Measurements from ENCODE around the gene SLCO4C1.

Gene SLCO4C1

GRCh38 chr5:102262688-102263087 lies 33.4 kb downstream of the SLCO4C1 start (continued):
- TF ChIP-seq, protein P1, sequence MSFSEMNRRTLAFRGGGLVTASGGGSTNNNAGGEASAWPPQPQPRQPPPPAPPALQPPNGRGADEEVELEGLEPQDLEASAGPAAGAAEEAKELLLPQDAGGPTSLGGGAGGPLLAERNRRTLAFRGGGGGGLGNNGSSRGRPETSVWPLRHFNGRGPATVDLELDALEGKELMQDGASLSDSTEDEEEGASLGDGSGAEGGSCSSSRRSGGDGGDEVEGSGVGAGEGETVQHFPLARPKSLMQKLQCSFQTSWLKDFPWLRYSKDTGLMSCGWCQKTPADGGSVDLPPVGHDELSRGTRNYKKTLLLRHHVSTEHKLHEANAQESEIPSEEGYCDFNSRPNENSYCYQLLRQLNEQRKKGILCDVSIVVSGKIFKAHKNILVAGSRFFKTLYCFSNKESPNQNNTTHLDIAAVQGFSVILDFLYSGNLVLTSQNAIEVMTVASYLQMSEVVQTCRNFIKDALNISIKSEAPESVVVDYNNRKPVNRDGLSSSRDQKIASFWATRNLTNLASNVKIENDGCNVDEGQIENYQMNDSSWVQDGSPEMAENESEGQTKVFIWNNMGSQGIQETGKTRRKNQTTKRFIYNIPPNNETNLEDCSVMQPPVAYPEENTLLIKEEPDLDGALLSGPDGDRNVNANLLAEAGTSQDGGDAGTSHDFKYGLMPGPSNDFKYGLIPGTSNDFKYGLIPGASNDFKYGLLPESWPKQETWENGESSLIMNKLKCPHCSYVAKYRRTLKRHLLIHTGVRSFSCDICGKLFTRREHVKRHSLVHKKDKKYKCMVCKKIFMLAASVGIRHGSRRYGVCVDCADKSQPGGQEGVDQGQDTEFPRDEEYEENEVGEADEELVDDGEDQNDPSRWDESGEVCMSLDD (tag by site-specific recombination; IDR thresholded peaks at IDR 0.05): no peak
- no peak for TF ChIP-seq ZNF555 (tag by site-specific recombination; conservative IDR thresholded peaks at IDR 0.05)
- TF ChIP-seq ZIC2 (tag by site-specific recombination; IDR thresholded peaks at IDR 0.05): no peak
- TF ChIP-seq RBAK (tag by site-specific recombination; IDR thresholded peaks at IDR 0.05): no peak
- TF ChIP-seq ZNF335 (tag by site-specific recombination; conservative IDR thresholded peaks at IDR 0.05): no peak
- no peak for TF ChIP-seq ZNF768 (tag by site-specific recombination; IDR thresholded peaks at IDR 0.05)

GRCh38 chr5:102249381-102249780 lies 46.7 kb downstream of the SLCO4C1 start:
- ChIA-PET POLR2A (no interaction called here), CTCF (no interaction called here)
- TF ChIP-seq, protein P2, sequence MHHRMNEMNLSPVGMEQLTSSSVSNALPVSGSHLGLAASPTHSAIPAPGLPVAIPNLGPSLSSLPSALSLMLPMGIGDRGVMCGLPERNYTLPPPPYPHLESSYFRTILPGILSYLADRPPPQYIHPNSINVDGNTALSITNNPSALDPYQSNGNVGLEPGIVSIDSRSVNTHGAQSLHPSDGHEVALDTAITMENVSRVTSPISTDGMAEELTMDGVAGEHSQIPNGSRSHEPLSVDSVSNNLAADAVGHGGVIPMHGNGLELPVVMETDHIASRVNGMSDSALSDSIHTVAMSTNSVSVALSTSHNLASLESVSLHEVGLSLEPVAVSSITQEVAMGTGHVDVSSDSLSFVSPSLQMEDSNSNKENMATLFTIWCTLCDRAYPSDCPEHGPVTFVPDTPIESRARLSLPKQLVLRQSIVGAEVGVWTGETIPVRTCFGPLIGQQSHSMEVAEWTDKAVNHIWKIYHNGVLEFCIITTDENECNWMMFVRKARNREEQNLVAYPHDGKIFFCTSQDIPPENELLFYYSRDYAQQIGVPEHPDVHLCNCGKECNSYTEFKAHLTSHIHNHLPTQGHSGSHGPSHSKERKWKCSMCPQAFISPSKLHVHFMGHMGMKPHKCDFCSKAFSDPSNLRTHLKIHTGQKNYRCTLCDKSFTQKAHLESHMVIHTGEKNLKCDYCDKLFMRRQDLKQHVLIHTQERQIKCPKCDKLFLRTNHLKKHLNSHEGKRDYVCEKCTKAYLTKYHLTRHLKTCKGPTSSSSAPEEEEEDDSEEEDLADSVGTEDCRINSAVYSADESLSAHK (tag by site-specific recombination; IDR thresholded peaks at IDR 0.05): no peak
- TF ChIP-seq KLF8 (tag by site-specific recombination; IDR thresholded peaks at IDR 0.05): no peak
- TF ChIP-seq ZNF121 (tag by site-specific recombination; IDR thresholded peaks at IDR 0.05): no peak
- no peak for TF ChIP-seq OSR2 (tag by site-specific recombination; IDR thresholded peaks at IDR 0.05)
- TF ChIP-seq, protein P3, sequence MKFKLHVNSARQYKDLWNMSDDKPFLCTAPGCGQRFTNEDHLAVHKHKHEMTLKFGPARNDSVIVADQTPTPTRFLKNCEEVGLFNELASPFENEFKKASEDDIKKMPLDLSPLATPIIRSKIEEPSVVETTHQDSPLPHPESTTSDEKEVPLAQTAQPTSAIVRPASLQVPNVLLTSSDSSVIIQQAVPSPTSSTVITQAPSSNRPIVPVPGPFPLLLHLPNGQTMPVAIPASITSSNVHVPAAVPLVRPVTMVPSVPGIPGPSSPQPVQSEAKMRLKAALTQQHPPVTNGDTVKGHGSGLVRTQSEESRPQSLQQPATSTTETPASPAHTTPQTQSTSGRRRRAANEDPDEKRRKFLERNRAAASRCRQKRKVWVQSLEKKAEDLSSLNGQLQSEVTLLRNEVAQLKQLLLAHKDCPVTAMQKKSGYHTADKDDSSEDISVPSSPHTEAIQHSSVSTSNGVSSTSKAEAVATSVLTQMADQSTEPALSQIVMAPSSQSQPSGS (tag by site-specific recombination; IDR thresholded peaks at IDR 0.05; ENCODE audit: low read depth): no peak
- H3K27ac ChIP-seq (ENCODE audit: extremely low read depth, low read depth, low read length): no peak overlapping the region
- no peaks in the 10 kb centered on the region for H3K9me3 ChIP-seq (ENCODE audit: control insufficient read depth, insufficient read depth, low read depth, low read length)
- no peak overlapping the region for H3K4me3 ChIP-seq (ENCODE audit: low read depth, low read length)
- H3K4me1 ChIP-seq (ENCODE audit: control insufficient read depth, insufficient read depth, low read length): no peaks in the 10 kb centered on the region
- H3K36me3 ChIP-seq (ENCODE audit: control insufficient read depth in 2 of 2, insufficient read depth in 1 of 2, low read length in 2 of 2): no peaks in the 10 kb centered on the region

GRCh38 chr5:102243213-102243612 lies 52.9 kb downstream of the SLCO4C1 start:
- TF ChIP-seq, protein P4, sequence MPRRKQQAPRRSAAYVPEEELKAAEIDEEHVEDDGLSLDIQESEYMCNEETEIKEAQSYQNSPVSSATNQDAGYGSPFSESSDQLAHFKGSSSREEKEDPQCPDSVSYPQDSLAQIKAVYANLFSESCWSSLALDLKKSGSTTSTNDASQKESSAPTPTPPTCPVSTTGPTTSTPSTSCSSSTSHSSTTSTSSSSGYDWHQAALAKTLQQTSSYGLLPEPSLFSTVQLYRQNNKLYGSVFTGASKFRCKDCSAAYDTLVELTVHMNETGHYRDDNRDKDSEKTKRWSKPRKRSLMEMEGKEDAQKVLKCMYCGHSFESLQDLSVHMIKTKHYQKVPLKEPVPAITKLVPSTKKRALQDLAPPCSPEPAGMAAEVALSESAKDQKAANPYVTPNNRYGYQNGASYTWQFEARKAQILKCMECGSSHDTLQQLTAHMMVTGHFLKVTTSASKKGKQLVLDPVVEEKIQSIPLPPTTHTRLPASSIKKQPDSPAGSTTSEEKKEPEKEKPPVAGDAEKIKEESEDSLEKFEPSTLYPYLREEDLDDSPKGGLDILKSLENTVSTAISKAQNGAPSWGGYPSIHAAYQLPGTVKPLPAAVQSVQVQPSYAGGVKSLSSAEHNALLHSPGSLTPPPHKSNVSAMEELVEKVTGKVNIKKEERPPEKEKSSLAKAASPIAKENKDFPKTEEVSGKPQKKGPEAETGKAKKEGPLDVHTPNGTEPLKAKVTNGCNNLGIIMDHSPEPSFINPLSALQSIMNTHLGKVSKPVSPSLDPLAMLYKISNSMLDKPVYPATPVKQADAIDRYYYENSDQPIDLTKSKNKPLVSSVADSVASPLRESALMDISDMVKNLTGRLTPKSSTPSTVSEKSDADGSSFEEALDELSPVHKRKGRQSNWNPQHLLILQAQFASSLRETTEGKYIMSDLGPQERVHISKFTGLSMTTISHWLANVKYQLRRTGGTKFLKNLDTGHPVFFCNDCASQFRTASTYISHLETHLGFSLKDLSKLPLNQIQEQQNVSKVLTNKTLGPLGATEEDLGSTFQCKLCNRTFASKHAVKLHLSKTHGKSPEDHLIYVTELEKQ (tag by site-specific recombination; IDR thresholded peaks at IDR 0.05; ENCODE audit: borderline replicate concordance): no peak
- TF ChIP-seq ZNF792 (tag by site-specific recombination; IDR thresholded peaks at IDR 0.05) (no peak), WT1 (tag by site-specific recombination; IDR thresholded peaks at IDR 0.05) (no peak), ZNF350 (tag by site-specific recombination; IDR thresholded peaks at IDR 0.05) (no peak)
- TF ChIP-seq, protein P5, sequence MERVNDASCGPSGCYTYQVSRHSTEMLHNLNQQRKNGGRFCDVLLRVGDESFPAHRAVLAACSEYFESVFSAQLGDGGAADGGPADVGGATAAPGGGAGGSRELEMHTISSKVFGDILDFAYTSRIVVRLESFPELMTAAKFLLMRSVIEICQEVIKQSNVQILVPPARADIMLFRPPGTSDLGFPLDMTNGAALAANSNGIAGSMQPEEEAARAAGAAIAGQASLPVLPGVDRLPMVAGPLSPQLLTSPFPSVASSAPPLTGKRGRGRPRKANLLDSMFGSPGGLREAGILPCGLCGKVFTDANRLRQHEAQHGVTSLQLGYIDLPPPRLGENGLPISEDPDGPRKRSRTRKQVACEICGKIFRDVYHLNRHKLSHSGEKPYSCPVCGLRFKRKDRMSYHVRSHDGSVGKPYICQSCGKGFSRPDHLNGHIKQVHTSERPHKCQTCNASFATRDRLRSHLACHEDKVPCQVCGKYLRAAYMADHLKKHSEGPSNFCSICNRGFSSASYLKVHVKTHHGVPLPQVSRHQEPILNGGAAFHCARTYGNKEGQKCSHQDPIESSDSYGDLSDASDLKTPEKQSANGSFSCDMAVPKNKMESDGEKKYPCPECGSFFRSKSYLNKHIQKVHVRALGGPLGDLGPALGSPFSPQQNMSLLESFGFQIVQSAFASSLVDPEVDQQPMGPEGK (tag by site-specific recombination; IDR thresholded peaks at IDR 0.05): no peak
- no peak overlapping the region for H3K4me3 ChIP-seq (ENCODE audit: low read depth, low read length)
- ChIA-PET CTCF (no interaction called here), POLR2A (no interaction called here)
- no peak overlapping the region for H3K27ac ChIP-seq (ENCODE audit: extremely low read depth, low read depth, low read length)
- no peaks in the 10 kb centered on the region for H3K4me1 ChIP-seq (ENCODE audit: control insufficient read depth, insufficient read depth, low read length)
- no peaks in the 10 kb centered on the region for H3K36me3 ChIP-seq (ENCODE audit: control insufficient read depth in 2 of 2, insufficient read depth in 1 of 2, low read length in 2 of 2)
- H3K9me3 ChIP-seq (ENCODE audit: control insufficient read depth, insufficient read depth, low read depth, low read length): no peaks in the 10 kb centered on the region

Measured in HEK293 (cell line).